ENCODE measurements around the gene ELMO1. TPM values are rescaled to one million over a fixed set of nuclear protein-coding genes. Genes with fewer than 3 reads are reported as not detected.

Gene ELMO1
- total RNA-seq, 4 donors from 2014 or later, result 11.5 to 19.9 (median 17.4) TPM

DNA sequence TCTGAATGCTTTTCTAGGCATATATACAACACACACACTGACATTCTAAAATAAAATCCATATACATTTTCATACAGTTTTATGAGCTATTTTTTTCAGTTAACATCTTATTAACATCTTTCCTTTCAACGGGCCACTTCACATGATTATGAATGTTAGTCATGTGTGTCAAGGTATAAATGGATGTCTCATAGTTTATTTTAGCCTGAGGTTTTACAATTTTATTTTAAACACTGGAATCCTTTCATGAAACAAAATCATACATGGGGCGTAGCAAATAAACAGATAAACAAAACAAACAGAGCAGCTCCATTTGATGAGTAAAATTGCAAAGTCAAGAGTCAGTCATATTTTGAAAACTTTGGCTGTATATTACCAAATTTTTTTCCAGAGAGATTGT, 604.3 kb downstream of the ELMO1 start:
- TF ChIP-seq POLR2A (IDR thresholded peaks at IDR 0.05), result no peak
- TF ChIP-seq, protein P1, sequence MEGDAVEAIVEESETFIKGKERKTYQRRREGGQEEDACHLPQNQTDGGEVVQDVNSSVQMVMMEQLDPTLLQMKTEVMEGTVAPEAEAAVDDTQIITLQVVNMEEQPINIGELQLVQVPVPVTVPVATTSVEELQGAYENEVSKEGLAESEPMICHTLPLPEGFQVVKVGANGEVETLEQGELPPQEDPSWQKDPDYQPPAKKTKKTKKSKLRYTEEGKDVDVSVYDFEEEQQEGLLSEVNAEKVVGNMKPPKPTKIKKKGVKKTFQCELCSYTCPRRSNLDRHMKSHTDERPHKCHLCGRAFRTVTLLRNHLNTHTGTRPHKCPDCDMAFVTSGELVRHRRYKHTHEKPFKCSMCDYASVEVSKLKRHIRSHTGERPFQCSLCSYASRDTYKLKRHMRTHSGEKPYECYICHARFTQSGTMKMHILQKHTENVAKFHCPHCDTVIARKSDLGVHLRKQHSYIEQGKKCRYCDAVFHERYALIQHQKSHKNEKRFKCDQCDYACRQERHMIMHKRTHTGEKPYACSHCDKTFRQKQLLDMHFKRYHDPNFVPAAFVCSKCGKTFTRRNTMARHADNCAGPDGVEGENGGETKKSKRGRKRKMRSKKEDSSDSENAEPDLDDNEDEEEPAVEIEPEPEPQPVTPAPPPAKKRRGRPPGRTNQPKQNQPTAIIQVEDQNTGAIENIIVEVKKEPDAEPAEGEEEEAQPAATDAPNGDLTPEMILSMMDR (IDR thresholded peaks at IDR 0.05), result no peak
- no peak for DNase-seq (ENCODE audit: low spot score in 2 of 2)
- WGBS, 2 donors, result 72 to 74% methylated on average over 2 of the region's 2 CpGs
- no peak overlapping the region for H3K4me3 ChIP-seq (ENCODE audit: low read depth, poor library complexity, severe bottlenecking)
- intact Hi-C loops (cut with DNase I; ENCODE audit: low total_unique reads), result no loop called here

DNA sequence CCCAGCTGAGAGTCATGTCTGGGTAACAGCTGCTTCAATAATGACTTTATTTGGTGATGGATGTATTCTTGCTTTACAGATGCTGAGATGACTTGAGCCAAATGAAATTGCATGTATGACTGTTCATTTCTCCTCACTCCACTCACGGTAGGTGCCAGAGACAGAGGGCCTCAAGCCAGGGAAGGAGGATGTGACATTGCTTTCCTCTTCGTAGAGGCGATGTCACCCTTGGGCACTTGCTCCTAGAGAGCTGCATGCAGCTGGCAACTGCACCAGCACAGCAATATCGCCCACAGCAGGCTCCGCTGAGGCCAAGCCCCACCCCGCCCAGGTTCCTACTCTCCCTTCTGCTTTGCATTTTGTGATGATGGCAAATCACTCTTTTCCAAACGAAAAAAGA, 607.8 kb downstream of the ELMO1 start:
- TF ChIP-seq POLR2A (IDR thresholded peaks at IDR 0.05), result no peak
- TF ChIP-seq, protein P1 (IDR thresholded peaks at IDR 0.05), result no peak
- no peak overlapping the region for H3K4me3 ChIP-seq (ENCODE audit: low read depth, poor library complexity, severe bottlenecking)
- DNase-seq (ENCODE audit: low spot score in 2 of 2), result no peak
- WGBS, 2 donors, result 12 to 29% methylated on average over 7 of the region's 7 CpGs
- intact Hi-C loops (cut with DNase I; ENCODE audit: low total_unique reads), result no loop called here

DNA sequence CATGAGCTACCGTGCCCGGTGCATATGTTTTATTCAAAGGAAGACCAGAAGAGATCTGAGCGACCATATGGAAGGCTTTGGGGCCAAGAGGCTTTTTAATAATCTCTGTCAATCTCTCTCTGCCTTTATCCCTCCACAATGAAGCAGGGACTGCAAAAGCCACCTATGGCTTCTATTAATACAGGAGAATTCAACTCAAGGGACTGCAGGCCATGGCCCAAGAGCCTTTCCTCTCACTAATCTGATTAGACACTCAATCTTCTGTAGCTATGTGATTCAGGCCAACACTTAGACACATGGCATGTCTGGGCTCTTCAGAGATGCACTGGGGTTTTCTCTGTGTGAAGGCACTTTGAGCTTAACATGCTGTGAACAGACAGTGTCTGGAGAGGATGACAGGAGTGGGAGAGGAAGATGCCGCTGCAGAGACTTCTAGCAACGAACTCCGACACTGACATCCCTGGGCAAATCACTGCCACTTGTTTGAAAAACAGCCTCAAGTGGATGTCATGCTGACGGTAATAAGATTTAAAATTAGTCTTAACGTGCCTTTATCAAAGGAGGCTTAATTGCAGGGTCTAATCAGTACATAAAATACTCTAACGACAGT, 609.9 kb downstream of the ELMO1 start:
- intact Hi-C loops (cut with DNase I; ENCODE audit: low total_unique reads), result no loop called here
- H3K4me3 ChIP-seq (ENCODE audit: low read depth, poor library complexity, severe bottlenecking), result no peak overlapping the region
- DNase-seq (ENCODE audit: low spot score in 2 of 2), result no peak
- 64 to 80% methylated on average over 9 of the region's 9 CpGs for WGBS, 2 donors
- TF ChIP-seq, protein P1 (IDR thresholded peaks at IDR 0.05), result no peak
- no peak for TF ChIP-seq POLR2A (IDR thresholded peaks at IDR 0.05)

DNA sequence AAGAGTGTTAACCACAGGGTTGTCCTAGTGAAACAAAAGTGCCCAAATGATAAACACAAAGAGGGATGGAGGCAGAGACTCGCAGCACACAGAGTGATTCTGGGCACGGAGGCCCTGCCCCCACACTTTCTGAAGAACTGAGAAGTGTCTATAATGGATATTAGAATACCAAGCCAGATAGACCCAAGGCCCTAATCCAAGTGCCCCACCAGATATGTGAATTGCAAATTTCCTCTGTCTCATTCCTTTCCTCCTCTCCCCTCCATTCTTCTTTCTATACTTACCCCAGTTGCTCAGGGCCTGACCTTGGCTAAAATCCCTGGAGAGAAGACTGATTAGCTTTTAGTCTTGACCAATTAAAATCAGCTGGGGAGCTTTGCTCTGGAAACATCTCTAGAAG, 617.6 kb downstream of the ELMO1 start:
- DNase-seq (ENCODE audit: low spot score in 2 of 2), result no peak
- intact Hi-C loops (cut with DNase I; ENCODE audit: low total_unique reads), result no loop called here
- H3K4me3 ChIP-seq (ENCODE audit: low read depth, poor library complexity, severe bottlenecking), result no peak overlapping the region
- TF ChIP-seq, protein P1 (IDR thresholded peaks at IDR 0.05), result no peak
- TF ChIP-seq POLR2A (IDR thresholded peaks at IDR 0.05), result no peak
- WGBS, 2 donors, result 90 to 91% methylated on average over 2 of the region's 2 CpGs

DNA sequence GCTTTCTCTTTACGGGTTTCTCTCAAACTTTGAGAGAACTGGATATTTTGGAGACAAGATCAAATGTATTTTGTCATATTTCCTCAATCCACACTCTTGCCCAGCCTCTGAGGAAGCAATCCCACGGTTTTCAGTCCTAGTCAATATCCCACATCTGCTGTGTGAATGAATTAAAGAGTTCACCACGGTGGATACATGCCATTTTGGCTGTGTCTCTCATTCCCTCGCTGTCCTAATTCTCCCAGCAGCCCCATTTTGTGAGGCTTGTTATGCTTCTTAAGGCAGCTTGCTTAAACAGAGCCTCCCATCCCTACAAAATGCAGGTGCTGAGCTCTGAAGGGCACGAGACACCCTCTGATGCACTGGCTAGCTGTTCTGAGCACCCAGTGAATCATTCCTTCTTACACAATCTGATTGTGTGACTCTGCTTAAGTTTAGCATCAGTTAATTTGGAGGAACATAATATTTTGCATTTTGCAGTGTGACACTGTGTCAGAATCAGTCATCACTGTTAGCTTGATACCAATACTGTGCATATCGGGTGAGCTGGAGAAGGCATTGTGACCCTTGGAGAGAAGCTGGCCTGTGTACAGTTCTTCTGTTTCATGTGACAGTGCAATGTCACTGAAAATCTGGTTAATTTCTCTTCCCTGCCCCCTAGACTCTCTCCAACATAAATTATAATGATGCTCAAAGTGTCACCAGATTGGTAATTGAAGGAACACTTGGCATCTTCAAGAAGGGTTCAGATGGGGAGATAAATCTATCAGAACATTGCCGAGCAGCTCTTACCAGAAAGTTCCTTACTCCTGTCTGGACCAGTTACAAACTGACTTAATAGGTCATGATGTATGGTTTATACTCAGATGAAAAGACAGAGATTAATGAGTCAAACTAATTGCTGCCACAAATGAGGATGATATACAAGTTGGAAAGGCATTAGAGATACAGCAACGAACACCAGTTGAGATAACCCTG, 620.6 kb downstream of the ELMO1 start:
- WGBS, 2 donors, result 66 to 69% methylated on average over 8 of the region's 8 CpGs
- TF ChIP-seq, protein P1 (IDR thresholded peaks at IDR 0.05), result no peak
- DNase-seq (ENCODE audit: low spot score in 2 of 2), result no peak
- intact Hi-C loops (cut with DNase I; ENCODE audit: low total_unique reads), result no loop called here
- H3K4me3 ChIP-seq (ENCODE audit: low read depth, poor library complexity, severe bottlenecking), result no peak overlapping the region

Data from lower leg skin (tissue), 4 donors.